HG03280 (cell line): ENCODE measurements around the gene ANO1.
"Not testable (repeated sequence)": the region's sequence is repeated elsewhere in the genome, so short reads cannot be mapped to it uniquely, and the experiment has no call there.

Experiments used
- ATAC-seq: cut with Tn5 transposase; IDR thresholded peaks from one replicate; pipeline ENCODE4 v1.9.1; 2021; ENCODE audit warnings: mild to moderate bottlenecking, moderate library complexity; ENCODE audit not compliant: unreplicated experiment

ANO1 gene

GRCh38 chr11:70205049-70205725 lies 127.1 kb downstream of the ANO1 start:
- ATAC-seq, result no peak

- no peak for ATAC-seq
Measured at GRCh38 chr11:70205766-70206165, 127.6 kb downstream of the ANO1 start.

GRCh38 chr11:70206226-70206981 lies 128.3 kb downstream of the ANO1 start:
- ATAC-seq, result no peak

- no peak for ATAC-seq
Measured at GRCh38 chr11:70206982-70207376, 128.9 kb downstream of the ANO1 start.

- no peak for ATAC-seq
Measured at GRCh38 chr11:70207531-70208131, 129.5 kb downstream of the ANO1 start.

- no peak for ATAC-seq
Measured at GRCh38 chr11:70209391-70209912, 131.3 kb downstream of the ANO1 start.

- no peak for ATAC-seq
Measured at GRCh38 chr11:70210051-70210501, 132.0 kb downstream of the ANO1 start.

- no peak for ATAC-seq
Measured at GRCh38 chr11:70210530-70210929, 132.4 kb downstream of the ANO1 start.

- no peak for ATAC-seq
Measured at GRCh38 chr11:70212227-70212811, 134.2 kb downstream of the ANO1 start.

- ATAC-seq, result not testable (repeated sequence)
Measured at GRCh38 chr11:70217388-70217787, 139.3 kb downstream of the ANO1 start.

GRCh38 chr11:70218076-70218475 lies 140.0 kb downstream of the ANO1 start:
- ATAC-seq, result not testable (repeated sequence)

GRCh38 chr11:70220136-70220535 lies 142.0 kb downstream of the ANO1 start:
- no peak for ATAC-seq

- no peak for ATAC-seq
Measured at GRCh38 chr11:70220920-70221319, 142.8 kb downstream of the ANO1 start.

GRCh38 chr11:70225681-70226177 lies 147.6 kb downstream of the ANO1 start:
- no peak for ATAC-seq

GRCh38 chr11:70226183-70226582 lies 148.1 kb downstream of the ANO1 start:
- ATAC-seq, result no peak

GRCh38 chr11:70226967-70227366 lies 148.8 kb downstream of the ANO1 start:
- no peak for ATAC-seq

GRCh38 chr11:70229737-70230136 lies 151.6 kb downstream of the ANO1 start:
- no peak for ATAC-seq

- no peak for ATAC-seq
Measured at GRCh38 chr11:70230151-70230839, 152.2 kb downstream of the ANO1 start.

GRCh38 chr11:70230840-70231710 lies 153.0 kb downstream of the ANO1 start:
- no peak for ATAC-seq

GRCh38 chr11:70233034-70233433 lies 154.9 kb downstream of the ANO1 start:
- ATAC-seq, result no peak
